Psoas muscle (tissue), 8 donors: ENCODE results near the gene EPHB6. TPM values are rescaled to one million over a fixed set of nuclear protein-coding genes. Genes with fewer than 3 reads are reported as not detected.

Experiments used
- ATAC-seq, 4 donors: fragments of 200-7000 bp; cut with Tn5 transposase; one replicate each; pipeline ENCODE4 v1.9.1; 2020; ENCODE audit warnings: moderate library complexity in 3 of 4, mild to moderate bottlenecking in 2 of 4
- DNase-seq, 2 donors: peaks; one replicate each; pipeline ENCODE4 v3.0.0-alpha.2; 2020
- H3K27ac ChIP-seq: fragments of 200-600 bp; one replicate; pipeline ENCODE4 v1.8.0; 2022
- H3K27me3 ChIP-seq, 3 donors: fragments of 200-600 bp in 1 of 3; one replicate each; pipeline versions ENCODE4 v1.6.1 to v1.8.0; 2013 to 2022; ENCODE audit warnings: low read length in 2 of 3, mild to moderate bottlenecking in 2 of 3, moderate library complexity in 1 of 3; ENCODE audit not compliant: insufficient read depth in 3 of 3
- H3K36me3 ChIP-seq, 2 donors: fragments of 200-600 bp in 1 of 2; one replicate each; pipeline versions ENCODE4 v1.6.1 to v1.8.0; 2013 to 2022; ENCODE audit warnings: low read depth in 1 of 2, mild to moderate bottlenecking in 1 of 2, moderate library complexity in 1 of 2; ENCODE audit not compliant: insufficient read depth in 1 of 2
- H3K4me1 ChIP-seq: fragments of 200-600 bp; one replicate; pipeline ENCODE4 v1.8.0; 2022
- H3K4me3 ChIP-seq: fragments of 200-600 bp; one replicate; pipeline ENCODE4 v1.8.0; 2022; ENCODE audit warnings: mild to moderate bottlenecking
- H3K9me3 ChIP-seq: fragments of 200-600 bp; one replicate; pipeline ENCODE4 v1.8.0; 2022
- WGBS, 3 donors: extraction: QIAGEN DNeasy Blood & Tissue Kit; methylation state at CpG; one replicate each; pipeline versions ENCODE4 v1.1.6 to v1.1.7; 2013; 5-methylcytosine and 5-hydroxymethylcytosine counted together
- intact Hi-C, 2 donors: fragments of 100-400 bp; cut with DNase I; formaldehyde crosslinking; loops; one replicate each; pipeline versions ENCODE4 v1.11.0 to v1.14.2; 2022
- polyA plus RNA-seq, 3 donors: library from polyadenylated mRNA; stranded (reverse); fragments of 200-250 nt; gene quantifications; one replicate each; pipeline ENCODE4 v1.2.3, GENCODE V29; 2013
- total RNA-seq, 4 donors: library from RNA; stranded (reverse); fragmentation: NEBNext Ultra II Directional in 2 of 4; extraction: Animal tissue kit (Norgen Biotek cat#: 25700) in 2 of 4; gene quantifications; one replicate each; pipeline versions ENCODE4 v1.2.1 to v1.2.4, GENCODE V29; 2021 to 2023
- TF ChIP-seq, protein P1 (sequence below): fragments of 200-600 bp; IDR thresholded peaks from one replicate; pipeline ENCODE4 v1.8.0; 2022; ENCODE audit warnings: antibody characterized with exemption
- donor health status: healthy with polysubstance abuse.
- donor health status: DM: no; HTN: no; CAD: no; lungs with moderate emphysema.
- donor health status: Bipolar disorder and iron deficiency.
- donor health status: healthy.
- donor health status: DM: yes; HTN: yes; CAD: no.
- donor health status: DM: no; HTN: no; CAD: no.
- donor health status: DM: no; HTN: no; CAD: no.
- donor health status: DM: yes; HTN: yes; CAD: no.

EPHB6 gene
- total and polyA plus RNA-seq, 7 donors, result 0.57 to 5.7 (median 2.9) TPM

- intact Hi-C loops, result no loop called here
Measured at GRCh38 chr7:142807855-142808460, 46.9 kb upstream of the EPHB6 start.

GRCh38 chr7:142808461-142808801 is 46.4 kb upstream of the EPHB6 start:
- intact Hi-C loops, result no loop called here
- DNase-seq (no peak), ATAC-seq (no peak)
- no peaks in the 10 kb centered on the region for H3K9me3 ChIP-seq
- peaks cover 0 to 7% (median 4%) of the 10 kb centered on the region in 3 donors for H3K27me3 ChIP-seq
- no peaks in the 10 kb centered on the region for H3K4me1 ChIP-seq
- no peaks in the 10 kb centered on the region for H3K36me3 ChIP-seq
- no peak overlapping the region for H3K4me3 ChIP-seq
- H3K27ac ChIP-seq, result no peak overlapping the region
- TF ChIP-seq, protein P1, sequence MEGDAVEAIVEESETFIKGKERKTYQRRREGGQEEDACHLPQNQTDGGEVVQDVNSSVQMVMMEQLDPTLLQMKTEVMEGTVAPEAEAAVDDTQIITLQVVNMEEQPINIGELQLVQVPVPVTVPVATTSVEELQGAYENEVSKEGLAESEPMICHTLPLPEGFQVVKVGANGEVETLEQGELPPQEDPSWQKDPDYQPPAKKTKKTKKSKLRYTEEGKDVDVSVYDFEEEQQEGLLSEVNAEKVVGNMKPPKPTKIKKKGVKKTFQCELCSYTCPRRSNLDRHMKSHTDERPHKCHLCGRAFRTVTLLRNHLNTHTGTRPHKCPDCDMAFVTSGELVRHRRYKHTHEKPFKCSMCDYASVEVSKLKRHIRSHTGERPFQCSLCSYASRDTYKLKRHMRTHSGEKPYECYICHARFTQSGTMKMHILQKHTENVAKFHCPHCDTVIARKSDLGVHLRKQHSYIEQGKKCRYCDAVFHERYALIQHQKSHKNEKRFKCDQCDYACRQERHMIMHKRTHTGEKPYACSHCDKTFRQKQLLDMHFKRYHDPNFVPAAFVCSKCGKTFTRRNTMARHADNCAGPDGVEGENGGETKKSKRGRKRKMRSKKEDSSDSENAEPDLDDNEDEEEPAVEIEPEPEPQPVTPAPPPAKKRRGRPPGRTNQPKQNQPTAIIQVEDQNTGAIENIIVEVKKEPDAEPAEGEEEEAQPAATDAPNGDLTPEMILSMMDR, result no peak

More at GRCh38 chr7:142807855-142808460, 46.9 kb upstream of the EPHB6 start:
- Histone ChIP-seq H3K27me3 (peaks cover 0 to 4% (median 3%) of the 10 kb centered on the region in 3 donors), H3K4me1 (no peaks in the 10 kb centered on the region), H3K4me3 (no peak overlapping the region), H3K36me3 (no peaks in the 10 kb centered on the region), H3K9me3 (no peaks in the 10 kb centered on the region), H3K27ac (no peak overlapping the region)
- WGBS, 3 donors, result 70 to 75% (median 73%) methylated on average over 3 of the region's 3 CpGs
- DNase-seq, result no peak
- TF ChIP-seq, protein P1, result no peak
- ATAC-seq, result no peak

- Histone ChIP-seq H3K27me3 (peaks cover 2 to 10% (median 4%) of the 10 kb centered on the region in 3 donors), H3K9me3 (no peaks in the 10 kb centered on the region), H3K27ac (no peak overlapping the region), H3K4me1 (no peaks in the 10 kb centered on the region), H3K36me3 (no peaks in the 10 kb centered on the region), H3K4me3 (no peak overlapping the region)
- DNase-seq, result no peak
- intact Hi-C loops, result no loop called here
- ATAC-seq, result peak in 3 of 4 donors; percentile 21 to 52 (median 37)
- TF ChIP-seq, protein P1, result no peak
- 67 to 73% (median 69%) methylated on average over 6 of the region's 6 CpGs for WGBS, 3 donors
Measured at GRCh38 chr7:142808802-142809583, 45.9 kb upstream of the EPHB6 start.

GRCh38 chr7:142809671-142810070 is 45.2 kb upstream of the EPHB6 start:
- H3K9me3 ChIP-seq, result no peaks in the 10 kb centered on the region
- H3K36me3 ChIP-seq, result no peaks in the 10 kb centered on the region
- 74 to 84% (median 79%) methylated on average over 2 of the region's 2 CpGs for WGBS, 3 donors
- H3K4me1 ChIP-seq, result no peaks in the 10 kb centered on the region
- DNase-seq, result no peak
- peaks cover 2 to 10% (median 5%) of the 10 kb centered on the region in 3 donors for H3K27me3 ChIP-seq
- intact Hi-C loops, result no loop called here
- no peak overlapping the region for H3K4me3 ChIP-seq
- H3K27ac ChIP-seq, result no peak overlapping the region
- no peak for ATAC-seq
- TF ChIP-seq, protein P1, result no peak
